Measurements from ENCODE around the gene XRN1.

Gene XRN1

DNA sequence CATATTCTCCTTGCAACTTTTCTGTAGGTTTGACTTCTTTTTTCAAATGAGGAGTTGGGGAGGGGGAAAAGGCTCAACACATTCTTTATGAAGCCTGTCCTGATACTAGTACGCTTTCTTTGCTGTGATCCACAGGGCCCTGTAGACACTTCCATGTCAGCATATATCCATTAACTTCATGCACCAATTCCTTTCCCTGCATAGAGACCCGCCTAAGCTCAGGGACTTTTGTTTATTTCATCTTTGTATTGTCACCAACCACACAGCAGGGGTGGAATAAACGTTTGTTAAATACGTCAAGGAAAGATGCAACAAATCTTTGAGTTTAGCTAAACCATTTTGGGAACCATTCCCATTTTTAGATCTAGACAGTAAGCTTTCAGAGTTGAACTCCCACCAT, 179.4 kb downstream of the XRN1 start:
- no peak for DNase-seq (ENCODE audit: low spot score)

DNA sequence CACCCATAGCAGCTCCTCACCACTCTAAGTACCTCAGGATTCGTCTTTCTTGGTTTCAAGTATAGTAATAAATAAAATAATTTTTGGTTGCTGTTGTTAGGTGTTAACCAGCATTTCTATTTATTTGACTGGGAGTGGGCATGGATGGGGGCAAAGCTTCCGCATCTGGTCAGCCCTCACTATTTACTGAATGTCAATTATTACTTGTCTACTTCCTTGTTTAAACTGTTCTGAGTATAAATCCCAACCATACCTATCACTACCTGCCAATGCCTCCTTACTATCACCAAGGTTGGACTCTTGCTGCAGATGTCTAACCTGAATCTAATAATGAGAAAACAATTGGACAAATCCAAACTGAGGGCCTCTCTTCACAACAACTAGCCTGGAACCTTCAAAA, 180.6 kb downstream of the XRN1 start:
- no peak for DNase-seq (ENCODE audit: low spot score)

DNA sequence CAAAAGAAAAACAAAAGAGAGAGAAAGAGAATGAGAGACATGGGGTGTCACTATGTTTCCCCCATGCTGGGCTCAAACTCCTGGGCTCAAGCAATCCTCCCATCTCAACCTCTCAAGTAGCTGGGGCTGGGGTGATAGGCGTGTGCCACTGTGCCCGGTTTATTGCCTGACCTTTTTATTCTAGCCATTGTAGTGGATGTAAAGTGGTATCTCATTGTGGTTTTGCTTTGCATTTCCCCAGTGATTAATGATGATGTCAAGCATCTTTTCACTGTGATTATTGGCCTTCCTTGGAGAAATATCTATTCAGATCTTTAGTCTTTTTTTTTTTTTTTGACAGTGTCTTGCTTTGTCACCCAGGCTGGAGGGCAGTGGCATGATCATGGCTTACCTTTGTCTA, 184.7 kb downstream of the XRN1 start:
- DNase-seq (ENCODE audit: low spot score) = no peak

DNA sequence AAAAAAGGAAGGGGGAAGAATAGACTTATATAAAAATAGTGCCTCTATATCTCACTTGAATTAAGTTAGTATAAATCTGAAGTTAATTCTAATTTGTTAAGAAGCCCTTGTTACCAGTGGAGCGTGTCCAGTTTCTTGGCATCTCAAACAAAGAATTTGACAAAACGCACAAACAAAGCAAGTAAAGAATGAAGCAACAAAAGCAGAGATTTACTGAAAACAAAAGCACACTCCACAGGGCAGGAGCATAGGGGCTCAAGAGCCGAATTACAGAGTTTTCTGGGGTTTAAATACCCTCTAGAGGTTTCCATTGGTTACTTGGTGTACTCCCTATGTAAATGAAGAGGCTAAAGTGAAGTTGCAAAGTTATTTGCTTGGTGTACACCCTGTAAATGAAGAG, 188.5 kb downstream of the XRN1 start:
- DNase-seq (ENCODE audit: low spot score) = no peak

DNA sequence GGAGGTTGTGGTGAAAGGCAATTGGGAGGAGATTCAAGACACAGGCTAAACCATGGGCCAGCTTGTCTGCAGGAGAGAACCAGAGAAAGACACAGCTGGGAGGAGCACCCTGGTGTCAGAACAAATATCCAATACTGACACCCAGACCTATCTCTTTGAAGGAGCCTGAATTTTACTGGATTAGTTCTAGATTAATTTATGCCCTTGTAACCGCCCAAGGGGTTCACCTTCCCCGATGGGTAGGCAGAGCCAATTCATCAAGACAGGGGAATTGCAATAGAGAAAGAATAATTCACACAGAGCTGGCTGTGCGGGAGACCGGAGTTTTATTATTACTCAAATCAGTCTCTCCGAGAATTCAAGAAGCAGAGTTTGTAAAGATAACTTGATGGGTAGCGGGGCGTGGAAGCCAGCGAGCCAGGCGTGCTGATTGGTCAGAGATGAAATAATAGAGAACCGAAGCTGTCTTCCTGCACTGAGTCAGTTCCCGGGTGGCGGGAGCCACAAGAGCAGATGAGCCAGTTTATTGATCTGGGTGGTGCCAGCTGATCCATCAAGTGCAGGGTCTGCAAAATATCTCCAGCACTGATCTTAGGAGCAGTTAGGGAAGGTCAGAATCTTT, 191.0 kb downstream of the XRN1 start:
- no peak for DNase-seq (ENCODE audit: low spot score)

Measured in CD4-positive, alpha-beta T cell treated with Interleukin-6 at 100 ng/mL for 8 hours (primary cell).